ENCODE measurements around the gene MEGF6. TPM values are rescaled to one million over a fixed set of nuclear protein-coding genes. Genes with fewer than 3 reads are reported as not detected.

The MEGF6 gene
- total RNA-seq, 8 experiments from 2014 or later = 0.40 to 14.0 (median 2.0) TPM

DNA sequence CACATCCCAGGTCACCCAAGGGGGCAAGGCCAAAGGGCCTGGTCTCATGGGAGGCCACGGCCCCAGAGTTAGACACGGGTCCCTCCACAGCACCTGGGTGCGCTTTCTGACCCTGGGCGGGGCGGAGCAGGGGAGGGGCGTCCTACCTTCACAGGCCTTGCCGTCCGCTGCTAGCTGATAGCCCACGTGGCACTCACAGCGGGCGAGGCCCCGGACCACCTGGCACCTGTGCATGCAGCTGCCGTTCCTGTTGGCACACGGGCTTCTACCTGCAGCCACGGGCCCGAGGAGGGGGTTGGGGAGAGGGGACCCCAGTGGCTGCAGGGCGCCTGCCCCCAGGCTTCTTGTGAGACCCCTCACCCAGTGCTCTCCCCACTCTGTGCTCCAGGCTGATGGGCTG is 96.9 kb downstream of the MEGF6 start:
- WGBS, 10 experiments = 80% methylated on average over 2 of the region's 17 CpGs; no CpG with 5 or more reads in 9 of the 10 experiments
- ATAC-seq (replicated peaks in 6 of 8) = no peak
- no peak overlapping the region for H3K27ac ChIP-seq
- no peak overlapping the region for H3K4me3 ChIP-seq
- in situ Hi-C loops (cut with MboI; ENCODE audit: low pct_unique_long_range_greater_than_20kb in 2 of 9, low sequenced_read_pairs in 9 of 9, unreplicated experiment in 9 of 9) = no loop called here
- H3K4me1 ChIP-seq (replicated peaks in 1 of 2) = peaks cover 0 to 6% of the 10 kb centered on the region in 2 donors

DNA sequence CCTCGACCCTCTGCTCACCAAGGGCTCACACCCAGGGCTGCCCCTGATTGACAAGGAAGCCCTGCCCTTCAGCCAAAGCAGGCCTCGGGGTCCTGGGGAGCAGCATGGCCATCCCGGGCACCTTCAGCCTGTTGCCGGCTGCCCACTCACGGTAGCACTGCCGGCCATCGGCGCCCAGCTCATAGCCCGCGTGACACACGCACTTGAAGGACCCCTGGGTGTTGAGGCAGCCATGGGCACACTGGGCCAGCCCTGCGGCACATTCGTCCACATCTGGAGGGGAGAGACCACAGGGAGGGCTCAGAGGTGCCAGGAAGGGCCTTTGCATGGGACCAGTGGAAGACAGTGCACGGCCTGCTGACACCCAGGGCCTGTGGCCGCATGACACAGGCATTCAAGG is 99.5 kb downstream of the MEGF6 start:
- no peak overlapping the region for H3K27ac ChIP-seq
- H3K4me1 ChIP-seq (replicated peaks in 1 of 2) = peaks cover 0 to 4% of the 10 kb centered on the region in 2 donors
- 88 to 96% (median 96%) methylated on average over 3 to 5 of the region's 15 CpGs; no CpG with 5 or more reads in 7 of the 10 experiments for WGBS, 10 experiments
- ATAC-seq (replicated peaks in 6 of 8) = no peak
- no peak overlapping the region for H3K4me3 ChIP-seq
- in situ Hi-C loops (cut with MboI; ENCODE audit: low pct_unique_long_range_greater_than_20kb in 2 of 9, low sequenced_read_pairs in 9 of 9, unreplicated experiment in 9 of 9) = no loop called here

DNA sequence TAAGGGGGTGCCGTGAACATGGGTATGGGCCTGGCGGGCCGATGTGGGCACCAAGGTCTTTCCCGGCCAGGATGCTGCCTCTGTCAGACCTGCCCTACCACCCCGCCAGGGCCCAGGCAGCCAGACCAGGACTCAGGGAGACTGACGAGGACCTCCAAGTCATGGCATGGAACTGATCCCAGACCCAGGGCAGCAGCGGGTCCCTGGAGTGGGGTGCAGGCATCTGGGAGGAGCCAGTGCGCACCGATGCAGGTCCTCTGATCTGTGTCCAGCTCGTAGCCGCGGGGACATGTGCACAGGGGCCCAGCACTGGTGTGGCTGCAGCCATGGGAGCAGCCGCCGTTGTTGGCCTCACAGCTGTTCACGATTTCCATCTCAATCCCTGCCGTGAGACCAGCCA is 100.0 kb downstream of the MEGF6 start:
- in situ Hi-C loops (cut with MboI; ENCODE audit: low pct_unique_long_range_greater_than_20kb in 2 of 9, low sequenced_read_pairs in 9 of 9, unreplicated experiment in 9 of 9) = no loop called here
- Histone ChIP-seq H3K4me3 (no peak overlapping the region), H3K27ac (no peak overlapping the region), H3K4me1 (replicated peaks in 1 of 2) (peaks cover 0 to 4% of the 10 kb centered on the region in 2 donors)
- ATAC-seq (replicated peaks in 6 of 8) = peak in 1 of 8 experiments; percentile 1
- 40 to 100% (median 93%) methylated on average over 1 to 10 of the region's 16 CpGs; no CpG with 5 or more reads in 6 of the 10 experiments for WGBS, 10 experiments

DNA sequence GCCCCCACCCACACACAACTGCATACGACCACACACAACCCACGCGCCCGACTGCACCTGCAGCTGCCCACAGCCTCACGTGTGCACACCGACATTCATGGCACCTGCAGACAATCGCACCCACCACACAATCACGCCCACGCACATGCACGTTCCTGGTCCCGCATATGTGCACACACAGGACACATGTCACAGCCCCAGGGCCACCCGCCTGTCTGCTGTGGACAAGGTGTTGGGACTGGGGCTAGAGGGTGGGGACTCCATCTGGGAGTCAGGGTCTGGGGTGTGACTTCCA is 100.4 kb downstream of the MEGF6 start:
- in situ Hi-C loops (cut with MboI; ENCODE audit: low pct_unique_long_range_greater_than_20kb in 2 of 9, low sequenced_read_pairs in 9 of 9, unreplicated experiment in 9 of 9) = no loop called here
- 100% methylated on average over 6 of the region's 12 CpGs; no CpG with 5 or more reads in 9 of the 10 experiments for WGBS, 10 experiments
- ATAC-seq (replicated peaks in 6 of 8) = peak in 1 of 8 experiments; percentile 2
- Histone ChIP-seq H3K4me3 (no peak overlapping the region), H3K27ac (no peak overlapping the region), H3K4me1 (replicated peaks in 1 of 2) (peaks cover 0 to 4% of the 10 kb centered on the region in 2 donors)

- Histone ChIP-seq H3K4me3 (no peak overlapping the region), H3K27ac (no peak overlapping the region), H3K4me1 (replicated peaks in 1 of 2) (peaks cover 0 to 4% of the 10 kb centered on the region in 2 donors)
- WGBS, 10 experiments = 85 to 100% (median 96%) methylated on average over 1 to 8 of the region's 32 CpGs; no CpG with 5 or more reads in 5 of the 10 experiments
- in situ Hi-C loops (cut with MboI; ENCODE audit: low pct_unique_long_range_greater_than_20kb in 2 of 9, low sequenced_read_pairs in 9 of 9, unreplicated experiment in 9 of 9) = no loop called here
- ATAC-seq (replicated peaks in 6 of 8) = peak in 2 of 8 experiments; percentile 64 to 79
These were observed 101.0 kb downstream of the MEGF6 start for GRCh38 chr1:3510136-3510955.

GRCh38 chr1:3509721-3510120 is 101.6 kb downstream of the MEGF6 start:
- Histone ChIP-seq H3K4me1 (replicated peaks in 1 of 2) (peaks cover 1 to 8% of the 10 kb centered on the region in 2 donors), H3K27ac (no peak overlapping the region), H3K4me3 (no peak overlapping the region)
- no peak for ATAC-seq (replicated peaks in 6 of 8)
- 83% methylated on average over 6 of the region's 21 CpGs; no CpG with 5 or more reads in 9 of the 10 experiments for WGBS, 10 experiments
- in situ Hi-C loops (cut with MboI; ENCODE audit: low pct_unique_long_range_greater_than_20kb in 2 of 9, low sequenced_read_pairs in 9 of 9, unreplicated experiment in 9 of 9) = no loop called here

GRCh38 chr1:3508757-3509415 is 102.4 kb downstream of the MEGF6 start:
- no peak for ATAC-seq (replicated peaks in 6 of 8)
- Histone ChIP-seq H3K4me3 (no peak overlapping the region), H3K4me1 (replicated peaks in 1 of 2) (peaks cover 9 to 17% of the 10 kb centered on the region in 2 donors), H3K27ac (no peak overlapping the region)
- 83 to 100% (median 91%) methylated on average over 1 to 12 of the region's 33 CpGs; no CpG with 5 or more reads in 5 of the 10 experiments for WGBS, 10 experiments
- in situ Hi-C loops (cut with MboI; ENCODE audit: low pct_unique_long_range_greater_than_20kb in 2 of 9, low sequenced_read_pairs in 9 of 9, unreplicated experiment in 9 of 9) = no loop called here

GRCh38 chr1:3507636-3508275 is 103.6 kb downstream of the MEGF6 start:
- Histone ChIP-seq H3K27ac (no peak overlapping the region), H3K4me1 (replicated peaks in 1 of 2) (peaks cover 12 to 28% of the 10 kb centered on the region in 2 donors), H3K4me3 (no peak overlapping the region)
- in situ Hi-C loops (cut with MboI; ENCODE audit: low pct_unique_long_range_greater_than_20kb in 2 of 9, low sequenced_read_pairs in 9 of 9, unreplicated experiment in 9 of 9) = no loop called here
- 17 to 93% (median 81%) methylated on average over 1 to 8 of the region's 11 CpGs; no CpG with 5 or more reads in 3 of the 10 experiments for WGBS, 10 experiments
- ATAC-seq (replicated peaks in 6 of 8) = no peak

DNA sequence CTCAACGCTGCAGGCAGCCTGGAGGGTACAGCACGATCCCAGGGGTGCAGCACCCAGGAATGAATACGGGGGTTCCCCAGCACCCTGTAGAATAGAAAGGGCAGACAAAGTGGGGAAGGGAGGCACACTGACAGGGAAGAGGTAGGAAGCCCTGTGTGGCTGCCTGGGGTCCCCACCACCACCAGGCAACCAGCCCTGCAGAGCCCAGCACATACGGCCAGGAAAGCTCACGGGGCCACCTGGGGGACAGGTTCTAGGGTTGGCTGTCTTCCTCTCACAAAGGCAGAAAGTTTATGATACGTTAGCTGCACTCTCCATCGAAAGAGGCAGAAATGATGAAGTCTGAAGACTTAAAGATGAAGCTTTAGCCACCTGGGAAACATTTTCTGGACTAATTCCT is 104.4 kb downstream of the MEGF6 start:
- Histone ChIP-seq H3K27ac (no peak overlapping the region), H3K4me1 (replicated peaks in 1 of 2) (peaks cover 17 to 36% of the 10 kb centered on the region in 2 donors), H3K4me3 (no peak overlapping the region)
- no peak for ATAC-seq (replicated peaks in 6 of 8)
- WGBS, 10 experiments = 67 to 90% (median 75%) methylated on average over 2 to 7 of the region's 7 CpGs; no CpG with 5 or more reads in 5 of the 10 experiments
- in situ Hi-C loops (cut with MboI; ENCODE audit: low pct_unique_long_range_greater_than_20kb in 2 of 9, low sequenced_read_pairs in 9 of 9, unreplicated experiment in 9 of 9) = no loop called here

DNA sequence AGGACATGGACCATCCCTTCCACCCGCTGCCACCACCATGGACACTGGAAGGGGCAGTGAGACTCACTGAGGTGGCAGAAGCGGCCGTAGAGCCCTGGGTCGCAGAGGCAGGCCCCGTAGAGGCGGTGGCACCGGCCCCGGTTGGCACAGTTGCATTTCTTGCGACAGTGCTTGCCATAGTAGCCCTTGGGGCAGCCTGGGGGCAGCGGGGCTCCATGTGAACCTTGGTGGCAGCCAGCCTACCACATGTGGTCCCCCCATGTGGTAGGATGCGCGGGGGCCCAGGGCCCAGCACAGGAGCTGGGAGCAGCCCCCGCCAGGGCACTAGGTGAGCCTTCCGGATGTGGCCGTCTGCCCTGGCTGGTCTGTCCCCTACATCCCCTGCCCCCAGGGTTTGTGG is 105.3 kb downstream of the MEGF6 start:
- in situ Hi-C loops (cut with MboI; ENCODE audit: low pct_unique_long_range_greater_than_20kb in 2 of 9, low sequenced_read_pairs in 9 of 9, unreplicated experiment in 9 of 9) = no loop called here
- 89 to 94% (median 91%) methylated on average over 4 to 14 of the region's 15 CpGs; no CpG with 5 or more reads in 7 of the 10 experiments for WGBS, 10 experiments
- no peak for ATAC-seq (replicated peaks in 6 of 8)
- H3K27ac ChIP-seq = no peak overlapping the region
- H3K4me1 ChIP-seq (replicated peaks in 1 of 2) = peaks cover 18 to 37% of the 10 kb centered on the region in 2 donors
- no peak overlapping the region for H3K4me3 ChIP-seq

- H3K4me3 ChIP-seq = no peak overlapping the region
- 13 to 85% (median 77%) methylated on average over 2 to 6 of the region's 20 CpGs; no CpG with 5 or more reads in 6 of the 10 experiments for WGBS, 10 experiments
- peaks cover 18 to 37% of the 10 kb centered on the region in 2 donors for H3K4me1 ChIP-seq (replicated peaks in 1 of 2)
- no peak for ATAC-seq (replicated peaks in 6 of 8)
- in situ Hi-C loops (cut with MboI; ENCODE audit: low pct_unique_long_range_greater_than_20kb in 2 of 9, low sequenced_read_pairs in 9 of 9, unreplicated experiment in 9 of 9) = no loop called here
- H3K27ac ChIP-seq = no peak overlapping the region
These were observed 106.1 kb downstream of the MEGF6 start for GRCh38 chr1:3505161-3505560.

- peaks cover 18 to 35% of the 10 kb centered on the region in 2 donors for H3K4me1 ChIP-seq (replicated peaks in 1 of 2)
- WGBS, 10 experiments = 60 to 70% (median 65%) methylated on average over 2 to 4 of the region's 7 CpGs; no CpG with 5 or more reads in 7 of the 10 experiments
- H3K4me3 ChIP-seq = no peak overlapping the region
- peak in 7 of 8 experiments; percentile 28 to 77 (median 63) for ATAC-seq (replicated peaks in 6 of 8)
- in situ Hi-C loops (cut with MboI; ENCODE audit: low pct_unique_long_range_greater_than_20kb in 2 of 9, low sequenced_read_pairs in 9 of 9, unreplicated experiment in 9 of 9) = no loop called here
- peak overlapping the region in 1 of 2 donors; percentile 72 for H3K27ac ChIP-seq
These were observed 106.5 kb downstream of the MEGF6 start for GRCh38 chr1:3504822-3505153.

All from motor neuron (in vitro differentiated cells).